ENCODE results near the gene GUCA1A. TPM values are rescaled to one million over a fixed set of nuclear protein-coding genes. Genes with fewer than 3 reads are reported as not detected.

The GUCA1A gene
- total and polyA plus RNA-seq, 9 donors: 0.04 to 0.16 (median 0.09) TPM; not detected in 5

Other genes with a start within 250 kb of the GUCA1A start
- 30.2 TPM for gene CCND3, start 231.6 kb upstream of the GUCA1A start, total RNA-seq
- gene CCND3, start 231.6 kb upstream of the GUCA1A start, polyA plus RNA-seq (ENCODE audit: insufficient read depth in 1 of 8, insufficient read length in 8 of 8, low replicate concordance in 1 of 8): 10 to 100 TPM; 65.7 to 99.9 (median 83.6) TPM
- 13.8 TPM for gene TAF8, start 122.8 kb upstream of the GUCA1A start, total RNA-seq
- gene TAF8, start 122.8 kb upstream of the GUCA1A start, polyA plus RNA-seq (ENCODE audit: insufficient read depth in 1 of 8, insufficient read length in 8 of 8, low replicate concordance in 1 of 8): 10 to 100 TPM; 11.4 to 16.6 (median 12.8) TPM
- gene C6orf132, start 30.7 kb upstream of the GUCA1A start, total RNA-seq: 0.53 TPM
- 1 to 10 TPM in 2 of 8 donors, under 1 TPM in 6; 0.33 to 2.3 (median 0.68) TPM for gene C6orf132, start 30.7 kb upstream of the GUCA1A start, polyA plus RNA-seq (ENCODE audit: insufficient read depth in 1 of 8, insufficient read length in 8 of 8, low replicate concordance in 1 of 8)
- 0.80 TPM for gene GUCA1B, start 21.6 kb downstream of the GUCA1A start, total RNA-seq
- 1 to 10 TPM; 1.1 to 3.0 (median 2.3) TPM for gene GUCA1B, start 21.6 kb downstream of the GUCA1A start, polyA plus RNA-seq (ENCODE audit: insufficient read depth in 1 of 8, insufficient read length in 8 of 8, low replicate concordance in 1 of 8)
- 35.8 TPM for gene MRPS10, start 44.5 kb downstream of the GUCA1A start, total RNA-seq
- 10 to 100 TPM; 26.9 to 37.8 (median 33.0) TPM for gene MRPS10, start 44.5 kb downstream of the GUCA1A start, polyA plus RNA-seq (ENCODE audit: insufficient read depth in 1 of 8, insufficient read length in 8 of 8, low replicate concordance in 1 of 8)

Measured in muscle of leg (tissue), 9 donors.